Hepatocyte (in vitro differentiated cells): Measurements from ENCODE around the gene EMC8.
"Not testable (repeated sequence)": the region's sequence is repeated elsewhere in the genome, so short reads cannot be mapped to it uniquely, and the experiment has no call there.

Experiments
- EZH2 ChIP-seq: fragments of 200-600 bp; sonication (generic); IDR thresholded peaks from 2 replicates; pipeline ENCODE4 v1.6.1; 2016; ENCODE audit warnings: antibody characterized with exemption, mild to moderate bottlenecking, borderline replicate concordance
- EZH2phosphoT487 ChIP-seq: fragments of 200-600 bp; sonication (generic); IDR thresholded peaks from one replicate; pipeline ENCODE4 v1.6.1; 2018; ENCODE audit warnings: antibody characterized with exemption, mild to moderate bottlenecking, low read depth, moderate library complexity; ENCODE audit not compliant: unreplicated experiment, severe bottlenecking
- TF ChIP-seq, protein P1 (sequence below): fragments of 200-600 bp; sonication (generic); IDR thresholded peaks from 2 replicates; pipeline ENCODE4 v1.5.1; 2016; ENCODE audit warnings: antibody characterized with exemption, mild to moderate bottlenecking; ENCODE audit not compliant: poor library complexity

DNA sequence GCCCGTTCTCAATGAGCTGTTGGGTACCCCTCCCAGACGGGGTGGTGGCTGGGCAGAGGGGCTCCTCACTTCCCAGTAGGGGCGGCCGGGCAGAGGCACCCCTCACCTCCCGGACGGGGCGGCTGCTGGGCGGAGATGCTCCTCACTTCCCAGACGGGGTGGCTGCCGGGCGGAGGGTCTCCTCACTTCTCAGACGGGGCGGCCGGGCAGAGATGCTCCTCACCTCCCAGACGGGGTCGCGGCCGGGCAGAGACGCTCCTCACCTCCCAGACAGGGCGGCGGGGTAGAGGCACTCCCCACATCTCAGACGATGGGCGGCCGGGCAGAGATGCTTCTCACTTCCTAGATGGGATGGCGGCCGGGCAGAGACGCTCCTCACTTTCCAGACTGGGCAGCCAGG, 8.8 kb upstream of the EMC8 start:
- TF ChIP-seq EZH2phosphoT487, EZH2: not testable (repeated sequence)
- TF ChIP-seq, protein P1, sequence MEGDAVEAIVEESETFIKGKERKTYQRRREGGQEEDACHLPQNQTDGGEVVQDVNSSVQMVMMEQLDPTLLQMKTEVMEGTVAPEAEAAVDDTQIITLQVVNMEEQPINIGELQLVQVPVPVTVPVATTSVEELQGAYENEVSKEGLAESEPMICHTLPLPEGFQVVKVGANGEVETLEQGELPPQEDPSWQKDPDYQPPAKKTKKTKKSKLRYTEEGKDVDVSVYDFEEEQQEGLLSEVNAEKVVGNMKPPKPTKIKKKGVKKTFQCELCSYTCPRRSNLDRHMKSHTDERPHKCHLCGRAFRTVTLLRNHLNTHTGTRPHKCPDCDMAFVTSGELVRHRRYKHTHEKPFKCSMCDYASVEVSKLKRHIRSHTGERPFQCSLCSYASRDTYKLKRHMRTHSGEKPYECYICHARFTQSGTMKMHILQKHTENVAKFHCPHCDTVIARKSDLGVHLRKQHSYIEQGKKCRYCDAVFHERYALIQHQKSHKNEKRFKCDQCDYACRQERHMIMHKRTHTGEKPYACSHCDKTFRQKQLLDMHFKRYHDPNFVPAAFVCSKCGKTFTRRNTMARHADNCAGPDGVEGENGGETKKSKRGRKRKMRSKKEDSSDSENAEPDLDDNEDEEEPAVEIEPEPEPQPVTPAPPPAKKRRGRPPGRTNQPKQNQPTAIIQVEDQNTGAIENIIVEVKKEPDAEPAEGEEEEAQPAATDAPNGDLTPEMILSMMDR: not testable (repeated sequence)
